ENCODE results near the gene TUT1.

- TF ChIP-seq SMAD3 (CRISPR knock-in tag; IDR thresholded peaks at IDR 0.05; ENCODE audit: borderline replicate concordance) (peak; percentile 69; the same call in 1 of the 2 replicates), USF2 (CRISPR knock-in tag; IDR thresholded peaks at IDR 0.05) (peak; percentile 83), CTCF (IDR thresholded peaks at IDR 0.05) (no peak)
- TF ChIP-seq, protein P1, sequence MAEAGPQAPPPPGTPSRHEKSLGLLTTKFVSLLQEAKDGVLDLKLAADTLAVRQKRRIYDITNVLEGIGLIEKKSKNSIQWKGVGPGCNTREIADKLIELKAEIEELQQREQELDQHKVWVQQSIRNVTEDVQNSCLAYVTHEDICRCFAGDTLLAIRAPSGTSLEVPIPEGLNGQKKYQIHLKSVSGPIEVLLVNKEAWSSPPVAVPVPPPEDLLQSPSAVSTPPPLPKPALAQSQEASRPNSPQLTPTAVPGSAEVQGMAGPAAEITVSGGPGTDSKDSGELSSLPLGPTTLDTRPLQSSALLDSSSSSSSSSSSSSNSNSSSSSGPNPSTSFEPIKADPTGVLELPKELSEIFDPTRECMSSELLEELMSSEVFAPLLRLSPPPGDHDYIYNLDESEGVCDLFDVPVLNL (CRISPR knock-in tag; IDR thresholded peaks at IDR 0.05; ENCODE audit: borderline replicate concordance, low read depth) = peak; percentile 47; the same call in 1 of the 2 replicates
- TF ChIP-seq, protein P2, sequence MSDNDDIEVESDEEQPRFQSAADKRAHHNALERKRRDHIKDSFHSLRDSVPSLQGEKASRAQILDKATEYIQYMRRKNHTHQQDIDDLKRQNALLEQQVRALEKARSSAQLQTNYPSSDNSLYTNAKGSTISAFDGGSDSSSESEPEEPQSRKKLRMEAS (CRISPR knock-in tag; IDR thresholded peaks at IDR 0.05) = peak; percentile 97
Observed at GRCh38 chr11:62621567-62622470, 30.5 kb upstream of the TUT1 start, which contains the start of gene B3GAT3.
